ENCODE measurements around the gene OPA3.

Gene OPA3

DNA sequence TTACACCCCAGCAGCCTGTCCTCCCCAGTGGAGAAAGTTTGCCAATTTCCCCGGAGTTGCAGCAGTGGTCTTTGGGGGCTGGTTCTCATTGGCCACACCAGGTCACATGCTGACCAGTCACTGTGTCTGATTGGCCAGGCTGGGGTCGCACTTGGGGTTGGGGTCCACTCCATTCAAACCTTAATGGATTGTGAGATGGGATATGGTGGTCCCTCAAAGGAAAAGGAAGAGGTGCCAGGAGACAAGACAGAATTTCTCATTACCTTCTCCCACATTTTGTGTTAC lies 82.9 kb downstream of the OPA3 start:
- no peak for DNase-seq (ENCODE audit: low spot score)

DNA sequence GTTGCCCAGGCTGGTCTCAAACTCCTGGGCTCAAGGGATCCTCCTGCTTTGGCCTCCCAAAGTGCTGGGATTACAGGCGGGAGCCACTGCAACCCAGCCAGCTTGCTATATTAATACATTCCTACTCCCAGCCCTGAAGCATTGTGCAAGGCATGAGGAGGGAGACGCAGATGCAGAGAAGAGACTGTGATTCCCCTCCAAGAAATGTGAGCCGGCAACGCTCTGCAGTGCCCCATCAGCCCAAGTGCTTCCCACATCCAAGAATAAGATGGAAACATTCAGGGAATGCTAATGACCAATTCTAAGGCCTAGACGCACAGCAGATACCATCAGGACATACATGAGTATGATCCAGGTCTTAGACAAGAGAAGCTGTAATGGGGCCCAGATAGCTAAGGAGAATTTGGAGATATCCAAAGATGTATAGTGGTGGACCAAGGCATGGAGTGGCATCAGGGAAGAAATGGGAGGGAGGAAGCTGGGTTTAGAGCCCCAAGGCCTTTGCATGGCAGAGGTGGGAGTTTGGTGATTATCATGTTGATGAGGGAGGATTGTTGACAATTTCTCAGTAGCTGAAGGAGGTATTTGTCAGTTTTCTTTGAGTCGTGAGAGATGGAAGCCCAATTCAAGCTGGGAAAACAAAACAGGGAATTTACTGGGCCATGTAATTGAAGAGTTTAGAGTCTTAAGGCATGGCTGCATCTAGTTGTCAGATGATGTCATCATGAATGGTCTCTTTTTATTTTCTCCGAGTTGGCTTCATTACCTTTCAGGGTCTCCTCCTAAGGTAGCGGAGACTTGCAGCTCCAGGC lies 83.5 kb downstream of the OPA3 start:
- DNase-seq (ENCODE audit: low spot score) = no peak

DNA sequence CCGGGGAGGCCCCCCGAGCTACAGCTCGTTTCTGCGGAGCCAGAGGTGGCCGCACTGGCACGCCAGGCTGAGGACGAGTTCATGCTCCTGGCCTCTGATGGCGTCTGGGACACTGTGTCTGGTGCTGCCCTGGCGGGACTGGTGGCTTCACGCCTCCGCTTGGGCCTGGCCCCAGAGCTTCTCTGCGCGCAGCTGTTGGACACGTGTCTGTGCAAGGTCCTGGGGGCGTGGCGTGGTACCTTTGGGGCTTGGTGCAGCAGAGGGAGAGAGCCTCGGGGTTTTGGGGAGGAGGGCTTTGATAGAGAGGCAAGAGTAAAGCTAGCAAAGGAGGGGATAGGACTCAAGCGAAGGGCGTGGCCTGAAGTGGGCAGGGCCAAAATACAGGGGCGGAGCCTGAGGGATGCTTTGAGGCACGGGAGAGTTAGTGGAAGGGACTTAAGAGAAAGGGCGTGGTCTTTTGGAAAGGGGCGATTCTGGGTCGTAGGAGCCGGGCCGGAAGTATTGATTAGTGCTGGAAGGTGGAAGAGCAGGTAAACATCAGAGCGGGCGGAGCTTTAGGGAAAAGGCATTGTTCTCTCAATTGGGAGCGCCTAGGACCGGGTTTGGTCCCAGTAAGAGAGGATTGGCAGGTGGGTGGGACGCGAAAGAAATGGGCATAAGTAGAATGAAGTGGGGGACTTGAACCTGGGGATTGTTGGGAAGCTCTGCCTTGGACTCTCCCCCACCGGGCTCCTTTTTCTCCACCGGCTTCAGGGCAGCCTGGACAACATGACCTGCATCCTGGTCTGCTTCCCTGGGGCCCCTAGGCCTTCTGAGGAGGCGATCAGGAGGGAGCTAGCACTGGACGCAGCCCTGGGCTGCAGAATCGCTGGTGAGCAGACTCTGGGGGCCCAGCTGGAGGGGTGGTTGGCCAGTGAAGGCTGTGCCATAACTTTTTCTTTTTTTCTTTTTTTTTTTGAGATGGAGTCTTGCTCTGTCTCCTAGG lies 85.1 kb downstream of the OPA3 start:
- no peak for DNase-seq (ENCODE audit: low spot score)

DNA sequence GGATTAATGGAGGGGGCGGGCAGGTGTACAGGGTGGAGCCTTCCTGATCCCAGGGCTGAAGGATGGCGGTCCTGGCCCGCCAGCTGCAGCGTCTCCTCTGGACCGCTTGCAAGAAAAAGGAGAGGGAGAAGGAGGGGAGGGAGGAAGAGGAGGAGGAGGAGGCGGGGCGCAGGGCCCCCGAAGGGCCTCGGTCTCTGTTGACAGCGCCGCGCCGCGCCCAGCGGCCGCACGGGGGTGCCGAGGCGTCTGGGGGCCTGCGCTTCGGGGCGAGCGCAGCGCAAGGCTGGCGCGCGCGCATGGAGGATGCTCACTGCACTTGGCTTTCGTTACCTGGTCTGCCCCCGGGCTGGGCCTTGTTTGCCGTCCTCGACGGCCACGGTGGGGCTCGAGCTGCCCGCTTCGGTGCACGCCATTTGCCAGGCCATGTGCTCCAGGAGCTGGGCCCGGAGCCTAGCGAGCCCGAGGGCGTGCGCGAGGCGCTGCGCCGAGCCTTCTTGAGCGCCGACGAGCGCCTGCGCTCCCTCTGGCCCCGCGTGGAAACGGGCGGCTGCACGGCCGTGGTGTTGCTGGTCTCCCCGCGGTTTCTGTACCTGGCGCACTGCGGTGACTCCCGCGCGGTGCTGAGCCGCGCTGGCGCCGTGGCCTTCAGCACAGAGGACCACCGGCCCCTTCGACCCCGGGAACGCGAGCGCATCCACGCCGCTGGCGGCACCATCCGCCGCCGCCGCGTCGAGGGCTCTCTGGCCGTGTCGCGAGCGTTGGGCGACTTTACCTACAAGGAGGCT lies 86.0 kb downstream of the OPA3 start, which contains the start of gene PPM1N:
PPM1N (plus strand) TSS at position 33 of the 785 bp plus-strand sequence; CDS start at position 63, 30 bp downstream.
- DNase-seq (ENCODE audit: low spot score) = no peak

GRCh38 chr19:45497791-45498190 lies 86.8 kb downstream of the OPA3 start:
- no peak for DNase-seq (ENCODE audit: low spot score)

DNA sequence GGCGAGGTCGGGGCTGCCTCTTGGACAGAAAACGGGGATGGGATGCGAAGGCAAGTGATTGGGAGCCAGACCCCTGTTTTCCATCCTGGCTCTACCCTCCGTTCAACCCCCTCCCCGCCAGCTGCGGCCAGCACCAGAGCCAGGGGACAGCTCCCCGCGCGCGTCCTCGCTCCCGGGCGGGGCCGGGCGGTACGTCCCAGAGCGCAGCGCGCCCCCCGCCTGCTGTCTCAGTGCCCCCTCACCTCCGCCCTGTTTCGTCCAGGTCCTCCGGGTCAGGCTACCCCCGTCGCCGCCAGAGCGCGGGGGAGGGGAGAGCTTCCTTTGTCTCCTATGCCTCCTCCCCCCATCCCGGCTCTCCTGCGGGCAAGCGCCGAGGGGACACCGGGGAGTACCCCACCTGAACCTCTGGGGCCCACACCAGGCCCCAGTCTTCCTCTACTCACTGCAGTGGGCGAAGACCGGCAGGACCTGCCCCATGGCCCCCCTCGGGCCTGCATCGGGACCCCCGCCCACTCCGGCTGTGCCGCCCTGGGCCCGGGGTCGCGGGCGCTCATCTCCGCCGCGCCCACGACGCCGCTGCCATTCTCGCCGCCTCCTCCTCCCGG lies 88.2 kb downstream of the OPA3 start:
- peak; percentile 38 for DNase-seq (ENCODE audit: low spot score)

DNA sequence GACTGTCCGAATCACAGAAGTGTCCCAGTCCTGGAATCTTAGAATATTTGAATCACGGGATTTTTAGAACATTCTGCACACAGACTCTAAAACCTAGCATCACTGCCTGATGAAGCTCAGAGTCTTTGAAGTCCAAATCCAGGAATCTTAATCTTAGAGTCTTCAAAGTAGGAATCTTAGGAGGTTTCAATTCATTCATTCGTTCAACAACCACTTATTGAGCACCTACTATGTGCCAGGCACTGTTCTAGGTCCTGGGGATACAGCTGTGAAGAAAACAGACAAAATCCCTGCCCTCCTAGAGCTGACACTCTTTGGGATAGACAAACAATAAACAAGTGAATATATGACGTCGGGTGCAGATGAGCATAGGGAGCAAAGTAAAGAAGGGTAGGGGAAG lies 89.4 kb downstream of the OPA3 start:
- DNase-seq (ENCODE audit: low spot score) = no peak

DNA sequence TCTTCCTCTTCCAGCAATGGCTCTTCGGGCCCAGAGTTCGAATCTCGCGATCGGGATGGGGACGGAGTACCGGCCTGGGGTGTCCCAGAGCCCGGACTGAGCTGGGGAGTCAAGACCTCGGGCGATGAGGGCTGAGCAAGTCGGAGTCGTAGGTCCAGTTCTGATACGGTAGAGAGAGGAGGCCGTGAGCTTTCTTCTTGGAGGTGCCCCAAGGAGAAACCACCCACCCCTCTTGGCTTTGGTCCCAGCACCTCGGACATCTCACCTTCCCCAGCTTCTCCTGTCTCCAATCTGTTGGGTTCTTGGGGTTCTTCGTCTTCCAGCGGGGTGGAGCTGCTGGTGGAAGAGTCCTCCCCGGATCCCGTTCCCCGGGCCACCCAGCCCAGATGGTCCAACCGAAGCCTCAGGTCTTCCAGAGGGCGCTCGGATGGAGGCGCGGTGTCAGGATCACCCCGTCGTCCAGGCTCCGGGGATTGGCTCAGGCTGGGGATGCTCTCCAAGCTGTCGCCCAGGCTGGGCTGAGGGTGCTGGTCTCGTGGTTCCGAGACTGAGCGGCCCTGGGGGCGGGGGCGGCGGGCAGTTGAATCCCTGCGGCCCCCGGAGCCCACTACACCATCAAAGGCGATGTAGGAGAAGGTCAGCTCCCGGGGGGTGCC lies 90.2 kb downstream of the OPA3 start:
- DNase-seq (ENCODE audit: low spot score) = no peak

DNA sequence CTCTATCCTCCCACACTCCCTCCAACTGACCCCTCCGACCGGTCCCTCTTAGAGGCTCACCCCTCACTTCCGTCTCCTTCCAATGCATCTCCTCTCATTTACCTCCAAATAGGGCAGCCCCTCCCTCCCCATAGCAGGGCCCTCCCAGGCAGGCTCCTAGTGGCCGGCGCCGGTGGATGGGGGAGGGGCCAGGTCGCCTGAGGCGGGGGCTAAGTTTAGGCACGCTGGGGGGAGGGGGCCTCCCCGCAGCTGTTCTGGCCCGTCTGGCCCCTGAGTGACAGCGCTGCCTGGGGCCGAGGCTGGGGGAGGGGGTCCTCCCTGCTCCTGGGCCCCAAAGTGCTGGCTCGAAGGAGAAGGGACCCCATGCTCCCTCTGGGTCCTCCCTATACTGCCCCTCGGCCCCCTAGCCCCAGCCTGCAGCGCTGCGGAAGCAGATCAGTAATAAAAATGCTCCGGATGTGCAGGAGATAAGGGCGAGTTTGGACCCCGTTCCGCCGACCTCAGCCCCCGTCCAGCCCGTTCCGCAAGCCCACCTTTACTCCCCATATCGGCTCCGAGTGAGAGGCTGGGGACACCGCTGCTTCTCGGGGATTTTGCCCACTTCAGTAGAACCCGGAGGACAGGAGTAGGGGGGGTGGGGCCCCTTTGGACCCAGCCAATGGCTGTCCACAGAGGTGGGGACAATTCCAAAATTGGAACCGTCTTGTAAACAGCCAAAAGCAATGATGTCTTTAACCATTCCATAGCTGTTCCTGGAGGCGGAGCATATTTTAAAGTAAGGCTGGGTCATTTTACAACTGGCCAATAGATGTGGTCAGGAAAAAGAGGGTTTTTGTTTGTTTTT lies 91.8 kb downstream of the OPA3 start:
- DNase-seq (ENCODE audit: low spot score) = peak; percentile 61

DNA sequence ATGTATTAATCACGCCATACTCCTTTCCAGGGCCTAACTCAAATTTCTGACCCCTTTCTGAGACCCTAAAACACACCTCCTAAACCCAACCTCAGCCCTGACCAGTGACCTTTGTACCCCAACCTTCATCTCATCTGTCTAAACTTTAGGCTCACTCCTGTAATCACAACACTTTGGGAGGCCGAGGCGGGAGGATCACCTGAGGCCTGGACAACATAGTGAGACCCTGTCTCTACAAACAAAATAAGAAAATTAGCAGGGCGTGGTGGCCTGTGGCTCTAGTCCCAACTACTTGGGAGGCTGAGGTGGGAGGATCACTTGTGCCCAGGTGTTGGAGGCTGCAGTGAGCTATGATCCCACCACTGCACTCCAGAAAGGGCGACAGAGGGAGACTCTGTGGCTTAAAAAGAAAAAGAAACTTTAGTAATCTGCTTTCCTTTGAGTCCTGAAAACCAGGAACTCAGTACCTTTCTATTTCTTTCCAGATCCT lies 92.4 kb downstream of the OPA3 start:
- DNase-seq (ENCODE audit: low spot score) = no peak

DNA sequence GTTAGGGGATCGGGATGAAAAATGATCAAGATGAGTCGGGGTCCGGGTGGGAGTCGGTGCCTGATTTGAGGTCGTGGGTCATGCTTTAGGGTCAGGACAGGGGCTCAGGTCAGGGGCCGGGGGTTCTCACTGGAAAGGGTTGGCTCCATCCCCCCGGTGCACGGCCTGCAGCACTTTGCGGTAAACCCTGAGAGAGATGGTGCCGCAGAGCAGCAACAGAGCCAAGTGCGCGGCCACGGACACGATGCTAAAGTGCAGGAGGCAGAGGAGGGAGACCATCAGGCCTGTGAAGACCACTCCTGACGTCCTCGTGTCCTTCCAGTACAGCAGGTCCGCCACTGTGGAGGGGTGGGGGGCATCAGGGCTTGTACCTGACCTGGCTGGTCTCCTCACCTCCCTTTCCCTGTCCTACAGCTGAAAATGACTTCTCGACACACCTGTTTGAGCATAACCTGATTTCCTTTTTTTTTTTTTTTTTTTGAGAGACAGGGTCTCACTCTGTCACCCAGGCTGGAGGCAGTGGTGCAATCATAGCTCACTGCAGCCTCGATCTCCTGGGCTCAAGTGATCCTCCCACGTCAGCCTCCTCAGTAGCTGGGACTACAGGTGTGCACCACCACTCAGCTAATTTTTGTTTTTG lies 95.3 kb downstream of the OPA3 start:
- no peak for DNase-seq (ENCODE audit: low spot score)

DNA sequence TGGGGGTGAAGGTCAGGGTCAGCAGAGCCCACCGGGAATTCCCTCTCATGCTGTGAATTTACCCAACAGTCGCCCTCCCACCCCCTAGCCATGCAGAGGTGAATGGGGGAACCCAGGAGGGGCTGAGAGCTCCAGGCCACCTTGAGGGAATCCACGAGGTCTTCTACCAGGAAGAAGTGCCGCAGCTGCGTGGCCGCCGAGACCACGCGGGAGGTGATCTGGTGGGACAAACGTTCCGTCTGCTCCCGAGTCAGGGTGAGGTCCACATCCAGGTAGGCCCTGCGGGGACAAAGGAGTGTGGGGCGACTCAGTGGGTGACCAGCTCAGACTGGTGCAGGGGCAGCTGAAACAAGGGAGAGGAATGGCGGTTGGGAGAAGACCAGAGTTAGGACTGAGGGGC lies 95.9 kb downstream of the OPA3 start:
- DNase-seq (ENCODE audit: low spot score) = no peak

DNA sequence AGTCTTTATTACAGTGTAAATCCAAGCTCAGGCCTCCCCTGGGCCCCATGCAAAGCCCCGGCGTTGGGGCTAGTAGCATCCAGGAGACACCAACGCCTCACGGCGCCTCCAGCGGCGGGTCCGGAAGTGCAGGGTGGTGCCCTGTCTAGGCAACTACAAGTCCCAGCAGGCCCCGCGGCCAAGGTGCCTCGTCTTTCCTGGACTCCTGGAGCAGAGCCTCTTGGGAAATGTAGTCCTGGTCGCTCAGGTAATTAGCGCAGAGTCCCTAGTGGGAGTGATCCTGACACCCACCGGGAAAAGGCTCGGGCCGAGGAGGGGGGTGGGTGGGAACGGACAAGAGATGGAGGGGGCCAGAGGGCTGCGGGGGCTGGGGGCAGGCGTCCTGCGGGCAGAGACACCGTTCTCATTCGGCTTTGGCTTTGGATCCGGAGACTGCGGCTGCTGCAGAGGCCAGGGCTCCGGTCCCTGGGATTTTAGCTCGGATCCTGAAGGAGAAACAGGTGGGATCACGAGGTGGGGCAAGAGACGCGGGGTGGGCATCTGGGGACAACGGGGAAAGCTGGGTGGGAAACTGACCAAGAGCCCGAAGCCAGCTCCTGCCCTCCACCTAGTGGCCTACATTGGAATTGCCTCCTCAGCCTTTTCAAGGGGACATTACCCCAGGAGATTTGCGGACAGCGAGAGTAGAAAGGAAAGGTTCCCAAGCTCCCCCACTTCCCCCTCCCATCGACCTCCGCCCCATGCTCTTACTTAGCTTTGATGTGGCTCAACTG lies 99.1 kb downstream of the OPA3 start:
- DNase-seq (ENCODE audit: low spot score) = peak; percentile 93

- no peak for DNase-seq (ENCODE audit: low spot score)
These were observed 100.2 kb downstream of the OPA3 start for GRCh38 chr19:45484273-45484945.

- no peak for DNase-seq (ENCODE audit: low spot score)
These were observed 101.6 kb downstream of the OPA3 start for GRCh38 chr19:45483033-45483432.

DNA sequence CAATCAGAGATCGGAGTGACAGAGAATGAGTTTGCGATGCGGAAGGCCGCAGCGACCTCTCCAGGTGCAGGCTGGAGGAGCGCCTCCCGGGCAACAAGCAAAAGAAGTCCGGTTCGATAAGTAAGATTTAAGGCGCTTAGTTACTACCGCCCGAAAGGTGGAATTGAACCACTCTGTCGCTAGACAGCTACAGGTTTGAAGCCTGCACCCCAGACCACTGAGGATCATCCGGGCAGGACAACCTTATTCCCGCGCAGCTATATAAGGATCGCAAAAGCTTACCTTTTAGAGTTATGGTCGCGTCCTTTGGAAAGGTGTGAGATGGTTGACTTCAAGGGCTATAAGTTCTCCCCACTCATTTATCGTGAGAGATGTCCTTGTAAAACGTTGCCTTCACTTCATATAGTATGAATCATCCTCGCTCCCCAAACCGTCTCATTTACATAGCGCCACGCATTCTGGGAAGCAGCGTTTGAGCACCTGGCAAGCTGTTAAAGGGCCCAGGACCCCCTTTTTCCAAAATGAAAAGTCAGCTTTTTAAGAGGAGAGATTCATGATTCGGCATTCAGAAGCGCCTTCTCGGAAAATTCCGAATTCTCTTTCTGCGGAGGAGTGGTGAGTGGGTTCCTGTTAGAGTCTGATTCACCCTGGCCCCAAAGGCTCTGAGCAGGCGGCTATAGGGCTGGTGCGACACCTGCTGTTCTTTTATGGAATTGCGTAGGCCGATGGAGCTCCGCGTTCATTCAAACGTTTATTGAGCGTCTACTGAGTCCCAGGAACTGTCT lies 106.0 kb downstream of the OPA3 start:
- DNase-seq (ENCODE audit: low spot score) = peak; percentile 80

DNA sequence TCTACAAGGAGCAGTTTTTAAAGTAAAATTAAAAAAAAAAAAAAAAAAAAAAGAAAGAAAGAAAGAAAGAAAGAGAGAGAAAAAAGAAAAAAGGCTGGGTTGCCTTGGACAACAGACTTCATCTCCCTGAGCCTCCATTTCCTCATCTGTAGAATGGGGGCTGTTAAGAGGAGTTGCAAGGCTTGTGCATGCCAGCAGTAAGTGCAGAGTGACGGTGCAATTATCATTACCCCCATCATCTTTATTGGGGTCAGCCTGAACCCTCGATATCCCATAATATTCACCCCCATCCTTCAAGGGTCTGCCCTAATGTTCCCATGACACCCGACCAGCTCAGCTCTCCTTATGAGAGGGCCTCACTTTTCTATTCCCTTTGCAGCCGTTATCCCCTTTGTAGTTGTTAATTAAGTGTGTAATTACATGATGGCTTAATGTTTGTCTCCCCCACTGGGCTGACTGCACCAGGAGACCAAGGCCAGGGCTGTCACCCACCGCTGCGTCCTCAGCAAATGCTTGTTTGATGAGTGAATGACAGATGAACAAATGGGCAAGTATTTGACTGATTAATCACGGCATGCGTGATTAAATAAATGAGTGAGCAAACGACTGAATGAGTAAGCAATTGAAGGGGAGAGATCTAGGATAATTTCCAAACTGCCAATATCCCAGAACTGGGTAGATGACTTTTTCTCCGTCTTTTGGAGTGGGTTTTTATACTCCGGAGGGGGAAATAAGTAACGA lies 106.7 kb downstream of the OPA3 start:
- DNase-seq (ENCODE audit: low spot score) = no peak
